Ovary (tissue), 3 donors: ENCODE measurements around the gene CAMSAP1.

Source experiments
- EP300 ChIP-seq: sonication (generic); formaldehyde crosslinking; IDR thresholded peaks from one replicate; pipeline ENCODE4 v1.6.1; 2017; ENCODE audit warnings: antibody characterized with exemption
- POLR2A ChIP-seq: fragments of 450-650 bp; IDR thresholded peaks from one replicate; pipeline ENCODE4 v1.6.1; 2017; ENCODE audit warnings: antibody characterized with exemption, mild to moderate bottlenecking, moderate library complexity
- TF ChIP-seq, protein P1 (sequence below), 3 donors: fragments of 450-650 bp in 2 of 3; fragments of 200-600 bp in 1 of 3; IDR thresholded peaks; one replicate each; pipeline versions ENCODE4 v1.5.1 to v1.8.0; 2016 to 2022; ENCODE audit warnings: antibody characterized with exemption in 3 of 3, mild to moderate bottlenecking in 1 of 3
- donor health status: DM: no; HTN: no; CAD: no.

DNA sequence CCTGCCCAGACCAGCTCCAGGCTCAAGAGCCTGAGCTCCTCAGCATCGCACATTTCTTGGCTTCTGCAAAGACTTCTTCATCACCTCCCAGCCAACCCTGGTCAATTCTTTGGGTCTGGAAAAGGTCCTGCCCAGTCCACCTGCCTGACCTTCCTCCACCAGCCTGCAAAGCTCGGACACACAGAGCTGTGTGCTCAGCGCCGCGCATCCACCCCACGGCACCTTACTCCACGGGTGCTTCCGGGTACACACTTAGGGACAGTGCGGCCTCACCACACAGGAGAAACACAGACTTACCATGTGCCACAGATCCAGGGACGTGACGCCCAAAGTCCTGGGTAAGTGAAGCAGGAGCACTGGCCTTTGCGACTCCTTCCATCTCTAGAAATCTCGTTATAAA lies 108.1 kb downstream of the CAMSAP1 start:
- no peak for TF ChIP-seq POLR2A
- TF ChIP-seq, protein P1, sequence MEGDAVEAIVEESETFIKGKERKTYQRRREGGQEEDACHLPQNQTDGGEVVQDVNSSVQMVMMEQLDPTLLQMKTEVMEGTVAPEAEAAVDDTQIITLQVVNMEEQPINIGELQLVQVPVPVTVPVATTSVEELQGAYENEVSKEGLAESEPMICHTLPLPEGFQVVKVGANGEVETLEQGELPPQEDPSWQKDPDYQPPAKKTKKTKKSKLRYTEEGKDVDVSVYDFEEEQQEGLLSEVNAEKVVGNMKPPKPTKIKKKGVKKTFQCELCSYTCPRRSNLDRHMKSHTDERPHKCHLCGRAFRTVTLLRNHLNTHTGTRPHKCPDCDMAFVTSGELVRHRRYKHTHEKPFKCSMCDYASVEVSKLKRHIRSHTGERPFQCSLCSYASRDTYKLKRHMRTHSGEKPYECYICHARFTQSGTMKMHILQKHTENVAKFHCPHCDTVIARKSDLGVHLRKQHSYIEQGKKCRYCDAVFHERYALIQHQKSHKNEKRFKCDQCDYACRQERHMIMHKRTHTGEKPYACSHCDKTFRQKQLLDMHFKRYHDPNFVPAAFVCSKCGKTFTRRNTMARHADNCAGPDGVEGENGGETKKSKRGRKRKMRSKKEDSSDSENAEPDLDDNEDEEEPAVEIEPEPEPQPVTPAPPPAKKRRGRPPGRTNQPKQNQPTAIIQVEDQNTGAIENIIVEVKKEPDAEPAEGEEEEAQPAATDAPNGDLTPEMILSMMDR (IDR thresholded peaks at IDR 0.05) = no peak
- TF ChIP-seq EP300 = no peak
